KBM-7 (cell line): ENCODE measurements around the gene SLC6A12.
"Not testable (repeated sequence)": the region's sequence is repeated elsewhere in the genome, so short reads cannot be mapped to it uniquely, and the experiment has no call there.

Experiments
- DNase-seq: peaks from one replicate; pipeline ENCODE4 v3.0.0-alpha.2; 2015
- in situ Hi-C: fragments of 300-500 bp; cut with MboI; formaldehyde crosslinking; loops from 2 replicates; pipeline ENCODE4 v1.14.3; 2020; ENCODE audit warnings: low sequenced_read_pairs, low pct_unique_long_range_greater_than_20kb, mixed read lengths

The SLC6A12 gene

GRCh38 chr12:203462-204260 lies 10.3 kb downstream of the SLC6A12 start:
- in situ Hi-C loops: no loop called here
- DNase-seq: peak; percentile 29

GRCh38 chr12:203074-203461 lies 10.9 kb downstream of the SLC6A12 start:
- in situ Hi-C loops: no loop called here
- DNase-seq: no peak

- in situ Hi-C loops: no loop called here
- DNase-seq: no peak
These were observed 11.8 kb downstream of the SLC6A12 start for GRCh38 chr12:202081-202731.

GRCh38 chr12:201361-201760 lies 12.6 kb downstream of the SLC6A12 start:
- no peak for DNase-seq
- in situ Hi-C loops: no loop called here

- no peak for DNase-seq
- in situ Hi-C loops: no loop called here
These were observed 15.3 kb downstream of the SLC6A12 start for GRCh38 chr12:198705-199104.

- in situ Hi-C loops: no loop called here
- DNase-seq: no peak
These were observed 15.9 kb downstream of the SLC6A12 start for GRCh38 chr12:197911-198695.

- DNase-seq: no peak
- in situ Hi-C loops: no loop called here
These were observed 16.6 kb downstream of the SLC6A12 start for GRCh38 chr12:197347-197746.

GRCh38 chr12:196436-196835 lies 17.5 kb downstream of the SLC6A12 start:
- in situ Hi-C loops: no loop called here
- DNase-seq: no peak

GRCh38 chr12:195951-196350 lies 18.0 kb downstream of the SLC6A12 start:
- in situ Hi-C loops: no loop called here
- DNase-seq: no peak

GRCh38 chr12:195156-195555 lies 18.8 kb downstream of the SLC6A12 start:
- in situ Hi-C loops: no loop called here
- no peak for DNase-seq

- no peak for DNase-seq
- in situ Hi-C loops: no loop called here
These were observed 19.7 kb downstream of the SLC6A12 start for GRCh38 chr12:194276-194675.

GRCh38 chr12:193261-193660 lies 20.7 kb downstream of the SLC6A12 start:
- in situ Hi-C loops: no loop called here

GRCh38 chr12:191541-191940 lies 22.4 kb downstream of the SLC6A12 start:
- DNase-seq: no peak
- in situ Hi-C loops: no loop called here

More at GRCh38 chr12:193261-193660, 20.7 kb downstream of the SLC6A12 start:
- no peak for DNase-seq

- in situ Hi-C loops: no loop called here
- DNase-seq: no peak
These were observed 23.1 kb downstream of the SLC6A12 start for GRCh38 chr12:190881-191280.

- in situ Hi-C loops: no loop called here
- DNase-seq: no peak
These were observed 24.4 kb downstream of the SLC6A12 start for GRCh38 chr12:189622-189962.

- in situ Hi-C loops: no loop called here
- DNase-seq: peak; percentile 68
These were observed 24.9 kb downstream of the SLC6A12 start for GRCh38 chr12:188910-189621.

GRCh38 chr12:187986-188909 lies 25.7 kb downstream of the SLC6A12 start:
- in situ Hi-C loops: not testable (repeated sequence)

GRCh38 chr12:186006-186625 lies 27.8 kb downstream of the SLC6A12 start:
- in situ Hi-C loops: no loop called here
- DNase-seq: no peak

More at GRCh38 chr12:187986-188909, 25.7 kb downstream of the SLC6A12 start:
- DNase-seq: not testable (repeated sequence)
